ENCODE measurements around the gene CALR.
"Not testable (repeated sequence)": the region's sequence is repeated elsewhere in the genome, so short reads cannot be mapped to it uniquely, and the experiment has no call there.

Gene CALR

DNA sequence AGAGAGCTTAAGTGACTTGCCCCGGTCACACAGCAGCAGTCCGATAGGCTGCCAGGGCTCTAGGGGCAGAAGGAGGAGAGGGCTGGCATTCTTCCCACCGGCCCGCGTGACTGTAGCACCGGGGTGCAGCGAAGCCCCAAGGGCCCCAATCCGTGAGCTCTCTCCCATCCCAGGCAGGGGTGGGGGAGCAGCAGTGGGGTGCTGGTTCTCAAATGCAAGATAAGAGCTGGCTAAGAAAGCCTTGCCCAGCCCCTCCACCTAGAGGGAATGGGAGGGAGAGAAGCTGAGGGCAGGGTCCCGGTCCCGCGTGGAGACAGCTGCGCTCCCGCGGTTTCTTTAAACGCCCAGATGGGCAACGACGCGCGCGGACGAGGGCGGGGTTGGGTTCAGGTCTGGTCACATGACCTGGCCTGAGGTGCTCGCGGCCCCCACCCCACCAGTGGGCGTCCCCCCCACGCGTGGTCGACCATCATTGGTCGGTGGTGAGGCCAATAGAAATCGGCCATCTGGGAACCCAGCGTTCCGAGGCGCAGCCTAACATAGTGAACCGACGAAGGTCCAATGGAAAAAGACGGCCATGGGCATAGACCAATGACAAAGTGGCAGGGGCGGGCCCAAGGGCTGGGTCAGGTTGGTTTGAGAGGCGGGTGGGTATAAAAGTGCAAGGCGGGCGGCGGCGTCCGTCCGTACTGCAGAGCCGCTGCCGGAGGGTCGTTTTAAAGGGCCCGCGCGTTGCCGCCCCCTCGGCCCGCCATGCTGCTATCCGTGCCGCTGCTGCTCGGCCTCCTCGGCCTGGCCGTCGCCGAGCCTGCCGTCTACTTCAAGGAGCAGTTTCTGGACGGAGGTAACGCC lies at the start of gene CALR:
TSS of gene CALR (plus strand) at position 683 of the 852 bp plus-strand sequence. CDS start at position 754, 71 bp downstream.
- peak; percentile 90 for DNase-seq

DNA sequence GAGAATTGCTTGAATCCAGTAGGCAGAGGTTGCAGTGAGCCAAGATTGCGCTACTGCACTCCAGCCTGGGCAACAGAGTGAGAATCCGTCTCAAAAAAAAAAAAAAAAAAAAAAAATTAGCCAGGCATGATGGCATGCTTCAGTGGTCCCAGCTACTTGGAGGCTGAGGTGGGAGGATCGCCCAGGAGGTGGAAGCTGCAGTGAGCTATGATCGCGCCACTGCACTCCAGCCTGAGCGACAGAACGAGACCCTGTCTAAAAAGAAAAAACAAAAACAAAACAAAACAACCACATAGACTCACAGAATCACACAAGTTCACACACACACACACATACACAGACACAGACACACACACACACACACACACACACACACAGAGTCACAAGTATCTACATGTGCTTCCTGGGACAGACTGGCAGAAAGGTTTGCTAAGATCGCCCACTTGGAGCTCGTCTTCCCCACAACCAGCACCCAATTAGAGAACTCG lies 48.1 kb upstream of the CALR start:
- DNase-seq = not testable (repeated sequence)

DNA sequence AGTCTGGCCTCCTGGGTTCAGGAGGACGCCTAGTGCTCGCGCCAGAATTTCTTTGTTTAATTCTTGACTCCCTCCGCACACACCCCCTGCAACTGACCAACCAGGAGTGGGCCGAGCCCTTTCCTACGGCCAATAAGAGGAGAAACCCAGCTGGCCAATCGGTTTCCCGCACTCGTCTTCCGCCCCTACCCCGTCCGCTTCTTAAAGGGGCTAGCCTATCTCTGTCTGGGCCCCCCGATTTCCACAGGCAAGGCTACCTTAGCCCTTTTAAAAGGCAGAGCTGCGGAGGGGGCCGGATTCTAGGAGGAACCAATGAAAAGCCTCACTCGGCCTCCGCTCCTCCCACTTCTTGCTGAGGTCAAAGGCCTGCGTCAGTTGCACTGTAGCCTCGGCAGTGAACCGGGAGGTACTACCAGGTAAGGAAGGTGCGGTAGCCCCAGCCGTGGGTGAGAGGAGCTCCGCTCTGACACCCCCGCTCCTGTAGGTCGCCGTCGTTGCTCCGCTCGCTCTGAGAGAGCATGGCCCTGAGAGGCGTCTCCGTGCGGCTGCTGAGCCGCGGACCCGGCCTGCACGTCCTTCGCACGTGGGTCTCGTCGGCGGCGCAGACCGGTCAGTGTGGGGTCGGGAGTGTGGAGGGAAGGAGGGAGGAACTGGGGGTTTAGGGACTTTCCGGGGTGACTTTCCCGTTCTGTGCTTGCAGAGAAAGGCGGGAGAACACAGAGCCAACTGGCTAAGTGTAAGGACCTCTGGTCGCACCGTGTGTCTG lies 47.4 kb upstream of the CALR start, which contains the start of gene GCDH:
TSS of gene GCDH (plus strand) at position 374 of the 766 bp plus-strand sequence. CDS start at position 519, 145 bp downstream.
- DNase-seq = peak; percentile 97

DNA sequence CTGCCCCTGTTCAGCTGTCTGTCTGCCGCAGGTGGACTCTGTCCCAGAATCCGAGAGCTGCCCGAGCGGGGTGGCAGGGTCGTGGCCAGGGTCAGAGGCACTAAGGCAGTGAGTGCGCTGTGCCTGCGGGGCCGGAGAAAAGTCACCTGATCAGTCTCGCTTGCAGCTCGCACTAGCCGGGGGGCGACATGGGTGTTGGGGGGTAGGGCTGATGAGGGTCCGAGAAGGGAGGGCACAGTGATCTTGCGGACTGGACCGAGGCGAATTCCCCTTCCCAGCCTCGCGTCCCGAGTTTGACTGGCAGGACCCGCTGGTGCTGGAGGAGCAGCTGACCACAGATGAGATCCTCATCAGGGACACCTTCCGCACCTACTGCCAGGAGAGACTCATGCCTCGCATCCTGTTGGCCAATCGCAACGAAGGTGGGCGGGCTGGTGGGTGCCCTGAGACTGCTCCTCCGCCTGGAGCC lies 46.8 kb upstream of the CALR start:
- no peak for DNase-seq

DNA sequence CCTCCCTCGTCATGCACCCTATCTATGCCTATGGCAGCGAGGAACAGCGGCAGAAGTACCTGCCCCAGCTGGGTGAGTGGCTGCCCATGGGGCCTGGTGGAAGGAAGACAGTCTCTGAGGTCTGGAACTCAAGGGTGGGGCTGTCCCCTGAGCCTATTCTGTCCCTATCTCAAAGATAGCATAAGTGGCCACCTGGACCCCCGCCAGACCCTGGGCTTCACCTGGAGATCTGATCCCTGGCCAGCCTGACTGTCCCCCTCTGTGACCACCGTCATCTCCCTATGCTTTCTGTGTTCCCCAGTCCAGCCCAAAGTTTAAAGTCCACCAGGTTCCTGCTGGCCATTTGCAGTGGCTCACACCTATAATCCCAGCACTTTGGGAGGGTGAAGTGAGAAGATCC lies 44.8 kb upstream of the CALR start:
- DNase-seq = no peak

DNA sequence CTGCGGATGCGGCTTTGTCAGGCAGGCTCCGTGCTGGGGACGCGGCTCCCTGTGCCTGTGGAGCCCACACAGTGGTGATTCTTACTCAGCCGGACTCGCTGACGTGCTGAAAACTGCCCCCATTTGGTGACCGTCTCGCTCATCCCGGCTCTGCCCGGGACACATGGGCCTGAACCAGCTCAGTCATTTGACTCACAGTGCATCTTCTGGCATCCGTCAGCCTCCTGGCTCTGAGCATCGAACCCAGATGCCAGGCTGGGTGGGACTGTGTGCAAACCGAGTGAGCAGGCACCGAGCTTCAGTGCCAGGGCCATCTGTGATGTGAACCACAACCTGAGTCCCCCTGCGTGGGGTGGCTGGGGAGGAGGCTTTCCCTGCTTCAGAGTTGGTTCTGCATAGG lies 41.9 kb upstream of the CALR start:
- DNase-seq = no peak

DNA sequence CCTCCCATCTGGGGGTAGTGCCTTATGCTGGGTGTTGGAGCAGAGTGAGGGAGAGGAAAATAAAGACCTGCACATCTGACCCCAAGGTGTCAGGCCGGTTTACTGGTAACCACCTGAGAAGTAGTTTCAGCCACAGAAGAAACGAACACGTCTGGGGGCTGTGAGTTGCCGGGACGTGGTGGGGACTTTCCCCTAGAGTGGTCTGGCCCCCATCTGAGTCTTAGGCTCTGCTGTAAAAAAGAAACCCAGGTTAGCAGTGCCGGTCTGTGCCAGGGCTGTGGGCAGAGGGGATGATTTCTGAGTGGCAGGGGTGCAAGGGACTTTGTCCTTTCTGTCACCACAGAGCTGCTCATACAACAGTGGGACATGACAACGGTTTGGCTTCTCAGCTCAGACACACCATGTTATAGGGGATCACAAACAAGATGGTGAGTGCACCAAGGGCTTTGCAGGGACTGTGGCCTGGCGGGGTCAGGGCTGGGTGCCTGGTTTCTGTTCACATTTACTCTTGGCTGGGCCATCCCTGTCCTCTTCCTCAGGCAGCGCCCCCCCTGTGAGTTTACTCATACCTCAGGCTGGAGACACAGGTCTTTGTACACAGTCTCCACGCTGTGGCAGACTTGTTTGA lies 38.4 kb upstream of the CALR start:
- no peak for DNase-seq

DNA sequence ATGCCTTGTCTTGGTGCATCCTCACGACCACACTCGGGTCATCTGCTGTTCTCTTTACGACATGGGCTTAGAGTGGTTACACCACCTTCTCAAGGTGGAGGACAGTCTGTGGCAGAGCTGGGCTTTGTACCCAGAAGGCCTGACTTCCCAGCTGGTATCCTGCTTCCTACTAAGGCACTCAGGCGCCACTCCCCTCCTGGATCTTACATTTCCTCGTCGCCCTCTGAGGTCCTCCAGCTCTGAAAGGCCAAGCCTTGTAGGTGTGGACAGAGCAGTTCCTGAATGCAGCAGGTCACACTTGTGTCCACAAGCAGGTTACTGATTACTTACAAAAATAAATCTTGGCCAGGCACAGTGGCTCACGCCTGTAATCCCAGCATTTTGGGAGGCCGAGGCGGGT lies 31.2 kb upstream of the CALR start:
- DNase-seq = no peak

DNA sequence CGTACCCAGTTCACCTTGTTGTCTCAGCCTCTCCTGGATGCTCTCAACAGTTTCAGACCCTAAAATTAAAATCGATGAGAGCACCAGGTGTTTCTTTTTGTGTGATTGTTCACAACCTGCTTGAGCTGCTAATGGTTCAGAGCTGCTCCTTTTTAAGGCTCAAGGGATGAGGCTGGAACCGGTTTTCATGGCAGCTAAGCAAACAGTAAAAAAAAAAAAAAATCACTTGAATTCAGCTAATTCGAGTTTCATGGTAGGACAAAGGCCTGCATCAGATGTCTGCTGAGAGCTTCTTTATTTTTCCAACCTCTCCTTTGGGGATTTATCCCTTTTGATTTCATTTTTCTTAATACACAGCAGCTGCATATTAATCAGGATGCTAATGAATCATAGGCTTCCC lies 25.8 kb upstream of the CALR start:
- no peak for DNase-seq

DNA sequence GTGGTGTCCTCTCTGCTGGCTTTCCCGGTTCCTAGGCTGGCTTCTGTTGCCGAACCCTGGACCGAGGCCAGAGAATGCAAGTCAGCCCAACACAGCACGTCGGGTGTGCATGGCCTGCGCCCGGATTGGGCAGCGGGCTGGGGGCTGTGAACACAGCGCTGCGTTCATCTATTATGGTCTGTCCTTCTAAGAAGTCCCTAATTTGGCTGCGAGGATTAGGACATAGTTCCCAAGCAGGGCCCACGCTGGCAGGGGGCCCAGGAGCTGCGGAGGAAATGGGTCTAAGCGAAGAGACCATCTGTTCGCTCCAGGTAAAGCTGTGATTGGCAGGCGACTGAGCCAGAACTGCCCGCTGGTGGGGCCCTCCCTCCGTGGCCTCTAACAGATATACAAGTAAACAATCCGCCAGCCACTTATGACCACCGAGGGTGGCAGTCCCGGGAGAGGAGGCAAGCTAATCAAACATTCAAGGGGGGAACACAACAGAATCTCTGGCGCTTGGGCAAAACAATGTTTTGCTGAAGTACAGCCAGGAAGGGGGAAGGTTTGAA lies 25.3 kb upstream of the CALR start:
- DNase-seq = peak; percentile 1

DNA sequence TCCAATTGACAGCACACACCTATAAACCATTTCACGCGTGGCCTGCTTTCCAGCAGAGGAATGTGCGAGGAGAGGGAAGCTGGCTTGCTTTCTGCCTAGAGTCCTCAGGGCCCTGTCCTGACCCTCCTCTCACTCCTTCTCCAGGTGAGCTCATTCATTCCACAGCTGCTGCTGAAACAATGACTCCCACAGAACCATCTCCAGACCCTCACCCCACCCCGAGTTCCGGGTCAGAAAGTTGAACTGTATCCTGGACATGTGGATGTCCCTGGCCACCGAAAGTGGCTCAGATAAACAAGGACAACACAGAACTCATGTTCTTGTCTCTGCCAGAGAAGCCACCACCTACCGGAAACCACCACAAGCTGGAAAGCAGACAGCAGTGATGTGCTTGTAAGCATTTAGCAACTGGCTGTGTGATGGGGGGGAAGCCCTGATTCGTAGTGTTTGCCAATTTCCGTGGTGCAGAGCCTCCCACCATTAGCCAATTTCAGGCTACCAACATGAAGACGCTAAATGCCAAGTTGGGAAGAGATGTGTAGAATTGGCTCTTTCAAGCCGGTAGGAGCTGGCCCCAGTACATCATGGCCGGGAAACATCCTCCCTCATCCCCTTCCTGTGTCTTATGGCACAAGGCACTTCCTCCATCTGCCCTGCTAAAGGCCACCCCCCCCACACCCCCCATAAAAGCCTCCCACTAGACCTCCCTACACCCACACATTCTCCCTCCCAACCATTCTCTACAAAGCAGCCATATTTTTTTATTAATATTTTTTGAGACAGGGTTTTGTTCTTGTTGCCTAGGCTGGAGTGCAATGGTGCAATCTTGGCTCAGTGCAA lies 24.3 kb upstream of the CALR start:
- no peak for DNase-seq

DNA sequence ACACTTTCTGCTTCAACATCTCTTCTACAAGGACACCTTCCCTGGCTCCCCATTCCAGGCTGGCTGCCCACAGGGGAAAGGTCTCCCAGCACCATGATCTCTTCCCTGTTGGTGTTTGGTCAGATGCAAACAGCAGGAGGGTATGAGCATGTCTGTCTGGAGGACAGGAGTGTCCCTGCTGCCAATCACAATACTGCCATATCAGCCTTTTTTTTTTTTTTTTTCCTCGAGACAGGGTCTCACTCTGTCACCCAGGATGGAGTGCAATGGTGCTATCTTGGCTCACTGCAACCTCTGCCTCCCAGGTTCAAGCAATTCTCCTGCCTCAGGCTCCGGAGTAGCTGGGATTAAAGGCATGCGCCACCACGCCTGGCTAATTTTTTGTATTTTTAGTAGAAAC lies 22.5 kb upstream of the CALR start:
- DNase-seq = not testable (repeated sequence)

DNA sequence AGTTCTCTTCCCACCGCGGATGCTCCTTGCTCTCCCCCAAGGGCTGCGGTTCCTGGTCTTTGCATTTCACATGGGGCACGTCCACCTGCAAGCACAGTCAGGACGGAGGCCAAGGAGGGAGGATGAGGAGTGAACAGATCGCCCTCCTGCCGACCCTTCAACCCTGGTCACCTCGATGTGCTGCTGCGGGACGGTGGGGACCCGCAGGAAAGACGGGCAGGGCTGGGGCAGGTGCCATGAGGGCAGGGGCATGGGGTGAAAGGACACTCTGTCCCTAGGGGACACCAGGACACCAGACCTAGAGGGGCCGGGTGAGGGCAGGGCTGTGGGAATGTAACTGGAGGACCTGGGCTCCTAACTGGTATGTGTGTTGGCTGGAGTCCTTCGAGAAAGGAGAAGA lies 20.2 kb upstream of the CALR start:
- no peak for DNase-seq

DNA sequence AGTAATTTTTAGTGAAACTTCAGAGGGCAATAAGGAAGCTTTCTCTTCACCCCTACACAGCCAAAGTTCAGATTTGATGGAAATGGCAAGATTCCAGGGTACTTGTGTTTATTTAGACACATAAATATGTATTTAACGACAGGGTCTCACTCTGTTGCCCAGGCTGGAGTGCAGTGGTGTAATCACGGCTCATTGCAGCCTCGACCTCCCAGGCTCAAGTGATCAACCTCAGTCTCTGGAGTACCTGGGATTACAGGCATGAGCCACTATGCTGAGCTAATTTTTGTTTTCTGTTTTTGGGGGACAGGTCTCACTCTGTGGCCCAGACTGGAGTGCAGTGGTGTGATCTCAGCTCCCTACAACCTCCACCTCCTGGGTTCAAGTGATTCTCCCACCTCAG lies 17.4 kb upstream of the CALR start:
- no peak for DNase-seq

DNA sequence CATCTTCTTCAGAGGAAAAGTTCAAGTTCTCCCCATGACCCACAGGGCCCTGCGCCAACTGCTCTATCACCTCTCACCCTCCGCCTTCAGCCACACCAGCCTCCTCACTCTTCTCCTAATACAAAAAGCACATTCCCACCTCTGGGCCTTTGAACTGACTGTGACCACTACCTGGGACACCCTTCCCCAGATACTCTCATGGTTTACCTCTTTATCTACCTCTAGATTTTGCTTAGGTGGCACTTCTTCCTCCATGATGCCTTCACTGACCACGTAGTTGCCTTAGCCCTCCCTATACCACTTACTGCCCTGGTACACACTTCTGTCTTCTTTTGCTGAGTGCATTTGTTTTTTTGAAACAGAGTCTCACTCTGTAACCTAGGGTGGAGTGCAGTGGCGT lies 15.4 kb upstream of the CALR start:
- no peak for DNase-seq

DNA sequence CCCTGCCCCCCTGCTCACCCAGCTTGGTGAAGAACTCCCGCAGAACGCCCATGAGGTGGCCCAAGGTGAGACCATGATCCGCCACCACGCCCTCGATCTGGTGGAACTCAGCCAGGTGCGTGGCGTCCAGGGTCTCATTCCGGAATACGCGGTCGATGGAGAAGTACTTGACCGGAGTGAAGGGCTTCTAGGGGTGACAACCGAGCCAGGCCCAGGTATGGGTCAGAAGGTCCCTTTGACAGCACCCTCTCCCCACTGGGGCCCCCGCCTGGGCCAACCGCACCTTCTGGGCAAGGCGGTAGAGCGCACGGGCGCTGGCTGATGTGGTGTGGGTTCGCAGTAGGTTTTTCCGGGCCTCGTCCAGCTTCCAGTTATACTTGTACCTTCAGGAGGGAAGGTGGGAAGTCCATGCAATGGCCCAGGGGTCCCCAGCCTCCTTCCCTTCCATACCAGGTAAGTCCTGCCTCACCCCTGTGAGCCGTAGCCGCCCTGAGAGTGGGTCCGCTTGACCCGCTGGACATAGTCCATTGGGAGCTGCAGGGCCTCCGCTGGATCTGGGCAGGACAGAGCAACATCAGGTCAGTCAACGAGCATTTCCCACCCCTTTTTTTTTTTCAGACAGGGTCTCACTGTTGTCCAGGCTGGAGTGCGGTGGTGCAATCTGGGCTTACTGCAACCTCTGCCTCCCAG lies 13.6 kb upstream of the CALR start:
- DNase-seq = no peak

DNA sequence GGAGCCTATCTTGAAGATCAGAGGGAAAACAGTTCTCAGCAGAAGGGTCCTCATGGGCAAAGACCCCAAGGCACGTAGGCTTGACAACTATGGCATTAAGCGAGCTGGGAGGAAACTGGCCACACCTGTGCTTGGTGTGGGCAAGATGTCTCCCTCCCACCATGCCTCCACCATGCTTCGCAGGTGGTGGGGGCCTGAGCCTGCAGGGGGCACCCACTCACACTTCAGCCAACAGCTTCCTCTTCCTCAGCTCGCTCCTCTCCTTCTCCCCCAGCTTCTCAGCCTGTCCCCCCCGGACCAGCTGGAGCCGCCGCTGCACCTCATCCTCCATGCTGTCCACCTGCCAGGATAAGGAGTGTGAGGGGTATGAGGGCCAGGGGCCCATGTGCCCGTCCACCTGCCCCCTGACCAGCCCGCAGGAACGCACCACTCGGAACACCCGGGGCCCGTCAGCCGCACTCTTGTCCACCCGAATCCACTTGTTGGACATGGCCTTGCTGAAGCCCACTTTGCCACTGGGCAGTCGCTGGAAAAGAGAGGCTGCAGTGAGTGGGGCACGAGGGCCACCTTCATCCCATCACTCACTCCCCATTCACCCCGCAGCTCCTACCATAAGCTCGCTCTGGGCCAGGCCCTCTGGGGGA lies 8.3 kb upstream of the CALR start:
- DNase-seq = no peak

DNA sequence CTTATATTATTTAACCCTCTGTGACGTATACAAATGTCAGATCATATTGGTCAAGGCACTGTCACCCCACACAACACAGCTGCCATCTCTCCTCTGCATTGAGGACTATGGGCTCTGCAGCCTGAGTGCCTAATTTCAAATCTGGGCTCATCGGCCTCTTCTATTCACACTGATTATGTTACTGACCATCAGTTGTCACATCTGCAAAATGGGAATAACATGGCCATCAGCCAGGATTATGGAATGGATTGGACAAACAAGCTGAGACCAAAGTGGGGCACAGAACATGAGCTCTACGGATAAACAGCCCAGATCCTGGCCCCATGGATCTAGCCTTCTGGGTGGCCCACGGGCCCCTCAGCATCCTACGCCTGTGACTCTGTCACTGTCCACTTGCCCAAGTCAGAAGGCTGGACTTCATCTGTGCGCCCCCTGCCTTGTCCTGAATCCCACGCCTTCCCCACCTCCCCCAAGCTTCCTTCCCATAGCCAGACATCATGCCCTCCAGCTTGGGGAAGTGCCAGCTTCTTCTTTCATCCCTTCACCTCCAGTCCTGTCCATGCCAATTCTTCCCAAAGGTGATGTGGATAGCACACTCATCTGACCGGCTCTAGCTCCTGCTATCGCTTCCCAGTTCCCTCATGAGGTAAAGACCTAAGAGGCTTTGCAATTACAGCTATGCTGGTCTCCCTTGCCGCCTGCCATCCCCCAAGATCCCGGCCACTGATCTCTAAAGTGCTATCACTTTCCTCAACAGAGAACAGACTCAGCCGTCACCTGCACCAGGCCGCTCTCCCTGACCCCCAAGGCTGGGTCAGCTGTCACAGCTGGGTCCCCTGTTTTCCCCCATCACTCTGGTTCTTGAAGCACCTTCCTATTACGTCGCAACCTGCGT lies 5.8 kb upstream of the CALR start:
- no peak for DNase-seq

DNA sequence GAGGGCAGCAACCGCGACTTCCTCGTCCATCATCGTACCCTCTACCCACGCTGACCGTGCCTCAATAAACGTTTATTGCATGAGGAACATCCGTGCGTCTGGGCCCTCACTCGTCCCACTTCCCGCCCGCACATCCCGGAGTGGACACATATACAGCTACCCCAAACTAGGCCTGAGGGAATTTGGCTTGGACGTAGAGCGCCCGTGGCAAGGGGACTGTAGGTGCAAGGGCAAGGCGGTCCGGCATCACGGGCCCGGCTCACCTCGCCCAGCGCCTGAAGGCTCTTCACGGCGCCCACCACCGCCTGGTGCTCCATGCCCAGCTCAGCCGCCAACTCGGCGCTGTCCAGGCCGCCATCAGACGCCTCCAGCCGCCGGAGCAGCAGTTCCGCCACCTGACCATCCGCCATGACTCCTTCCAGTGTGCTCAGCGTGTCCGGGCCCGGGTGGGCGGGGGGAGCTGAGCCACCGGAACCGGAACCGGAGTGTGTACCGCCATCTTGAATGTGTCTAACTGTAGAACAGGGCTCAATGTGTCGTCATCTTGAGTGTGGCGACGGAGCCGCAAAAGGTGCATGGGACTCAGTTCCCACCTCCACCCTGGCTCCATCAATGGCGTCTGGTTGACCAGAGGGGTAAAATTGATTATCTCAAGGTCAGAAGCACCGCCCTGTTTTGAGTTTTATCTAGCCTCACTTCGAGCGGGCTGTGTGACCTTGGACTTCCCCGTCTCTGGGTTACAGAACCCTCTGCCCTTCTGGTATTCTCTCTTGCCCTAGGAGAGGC lies 4.9 kb upstream of the CALR start, which contains the start of gene FARSA:
TSS of gene FARSA (minus strand) at position 425 of the 786 bp plus-strand sequence. CDS start at position 410, 15 bp downstream.
- peak; percentile 52 for DNase-seq
